Measurements from ENCODE around the gene ZNF701.

The ZNF701 gene

DNA sequence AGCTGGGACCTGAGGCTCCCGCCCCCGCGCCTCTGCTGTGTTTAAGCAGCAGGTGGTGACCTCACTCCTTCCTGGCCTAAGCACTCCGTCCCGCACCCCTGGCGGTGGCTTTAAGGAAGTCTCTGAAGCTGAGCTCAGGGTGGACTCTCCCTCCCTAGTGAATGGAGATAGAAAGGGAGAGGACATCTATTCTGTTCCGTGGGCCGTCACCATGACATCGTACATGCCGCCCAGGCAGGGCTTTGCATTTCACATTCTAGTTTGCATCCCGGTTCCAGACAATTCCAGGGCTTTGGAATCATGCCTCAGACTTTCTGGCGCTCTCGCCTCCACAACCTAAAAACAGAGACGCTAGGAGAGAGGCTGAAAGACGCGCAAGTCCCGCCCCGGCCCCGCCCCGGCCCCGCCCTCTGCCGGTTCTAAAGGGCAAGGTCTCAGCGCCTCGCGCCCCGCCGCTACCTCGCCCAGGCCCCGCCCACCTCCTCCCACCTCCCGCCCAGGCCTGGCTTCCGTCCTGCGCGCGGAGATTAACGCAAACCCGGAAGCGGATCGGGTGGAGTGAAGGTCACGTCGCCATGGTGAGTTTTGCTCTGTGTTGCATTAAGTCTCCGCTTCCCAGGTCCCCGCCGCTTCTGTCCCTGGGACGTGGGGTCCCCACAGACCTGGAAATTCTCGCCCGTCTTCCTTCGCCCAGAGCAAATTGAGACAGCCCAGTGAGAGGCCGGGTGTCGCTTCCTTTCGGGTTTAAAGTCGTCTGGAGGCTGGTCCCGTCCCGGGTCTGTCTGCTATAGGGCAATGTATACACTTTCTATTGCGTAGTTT is 42.7 kb upstream of the ZNF701 start, which contains the start of gene ZNF808:
TSS of gene ZNF808 (plus strand) at position 535 of the 822 bp plus-strand sequence. CDS start 15,617 bp downstream, outside the sequence.
- Histone ChIP-seq H3K18ac (ENCODE audit: low read depth in 1 of 2, low read length in 2 of 2) (peak within 1 kb of the TSS; percentile 1 to 54), H3K27me3 (ENCODE audit: control insufficient read depth in 1 of 2, insufficient read depth in 1 of 2, low read length in 2 of 2) (no peaks in the 10 kb centered on the region)
- 1% methylated on average over 47 of the region's 54 CpGs for WGBS

GRCh38 chr19:52527956-52528351 is 42.1 kb upstream of the ZNF701 start:
- Histone ChIP-seq H3K23ac (ENCODE audit: low read length in 2 of 2) (peak overlapping the region in 1 of 2 experiments; percentile 46), H3K4me2 (ENCODE audit: low read length, poor library complexity, severe bottlenecking) (peak overlapping the region; percentile 82), H2BK120ac (ENCODE audit: low read depth, low read length) (no peak overlapping the region), H3K4me3 (ENCODE audit: insufficient read depth in 1 of 2, low read depth in 1 of 2, low read length in 2 of 2) (peak overlapping the region; percentile 60 to 97), H4K8ac (ENCODE audit: low read length) (peak overlapping the region; percentile 50), H3K9ac (ENCODE audit: low read length) (peak overlapping the region; percentile 100), H2BK15ac (ENCODE audit: low read depth, poor library complexity, severe bottlenecking) (no peak overlapping the region), H3K14ac (ENCODE audit: low read length in 2 of 2) (peak overlapping the region in 1 of 2 experiments; percentile 76), H3K27me3 (ENCODE audit: control insufficient read depth in 1 of 2, insufficient read depth in 1 of 2, low read length in 2 of 2) (no peaks in the 10 kb centered on the region), H2BK5ac (ENCODE audit: low read depth, low read length, poor library complexity, severe bottlenecking) (no peak overlapping the region), H3K27ac (ENCODE audit: low read length, poor library complexity, severe bottlenecking) (peak overlapping the region; percentile 18), H3K9me3 (ENCODE audit: control insufficient read depth, low read length) (no peaks in the 10 kb centered on the region), H2AFZ (ENCODE audit: low read depth, low read length) (peak overlapping the region; percentile 75), H3K4me1 (ENCODE audit: control insufficient read depth, insufficient read depth, low read depth, low read length) (peaks cover 9% of the 10 kb centered on the region), H3K79me1 (replicated peaks; ENCODE audit: low read length, poor library complexity, severe bottlenecking) (peaks cover 17% of the 10 kb centered on the region), H2AK5ac (ENCODE audit: low read length, severe bottlenecking) (no peak overlapping the region), H4K91ac (ENCODE audit: low read length) (peak overlapping the region; percentile 54), H3K4ac (ENCODE audit: low read depth in 1 of 2, low read length in 2 of 2) (peak overlapping the region in 1 of 2 experiments; percentile 37), H3K18ac (ENCODE audit: low read depth in 1 of 2, low read length in 2 of 2) (peak overlapping the region; percentile 1 to 54), H3K36me3 (ENCODE audit: control insufficient read depth in 1 of 2, insufficient read depth in 2 of 2, low read depth in 1 of 2, low read length in 2 of 2) (peaks cover 2 to 8% of the 10 kb centered on the region in 2 experiments), H2BK12ac (ENCODE audit: low read length in 2 of 2) (no peak overlapping the region)
- WGBS: 3% methylated on average over 25 of the region's 25 CpGs
- DNase-seq: no peak

More for the DNA sequence above, 42.7 kb upstream of the ZNF701 start, which contains the start of gene ZNF808:
- Histone ChIP-seq H4K8ac (ENCODE audit: low read length) (peak within 1 kb of the TSS; percentile 50), H3K23ac (ENCODE audit: low read length in 2 of 2) (peak within 1 kb of the TSS in 1 of 2 experiments; percentile 46), H3K36me3 (ENCODE audit: control insufficient read depth in 1 of 2, insufficient read depth in 2 of 2, low read depth in 1 of 2, low read length in 2 of 2) (peaks cover 0 to 8% of the 10 kb centered on the region in 2 experiments), H3K4me2 (ENCODE audit: low read length, poor library complexity, severe bottlenecking) (peak within 1 kb of the TSS; percentile 82), H3K4me3 (ENCODE audit: insufficient read depth in 1 of 2, low read depth in 1 of 2, low read length in 2 of 2) (peak within 1 kb of the TSS; percentile 60 to 97), H3K9ac (ENCODE audit: low read length) (peak within 1 kb of the TSS; percentile 100), H3K27ac (ENCODE audit: low read length, poor library complexity, severe bottlenecking) (peak within 1 kb of the TSS; percentile 44), H3K4me1 (ENCODE audit: control insufficient read depth, insufficient read depth, low read depth, low read length) (peaks cover 9% of the 10 kb centered on the region), H3K14ac (ENCODE audit: low read length in 2 of 2) (peak within 1 kb of the TSS in 1 of 2 experiments; percentile 76), H2BK15ac (ENCODE audit: low read depth, poor library complexity, severe bottlenecking) (no peak within 1 kb of the TSS), H3K9me3 (ENCODE audit: control insufficient read depth, low read length) (no peaks in the 10 kb centered on the region), H2BK12ac (ENCODE audit: low read length in 2 of 2) (peak within 1 kb of the TSS in 1 of 2 experiments; percentile 63), H3K4ac (ENCODE audit: low read depth in 1 of 2, low read length in 2 of 2) (peak within 1 kb of the TSS in 1 of 2 experiments; percentile 37), H3K79me1 (replicated peaks; ENCODE audit: low read length, poor library complexity, severe bottlenecking) (peaks cover 15% of the 10 kb centered on the region), H4K91ac (ENCODE audit: low read length) (peak within 1 kb of the TSS; percentile 54), H2BK120ac (ENCODE audit: low read depth, low read length) (no peak within 1 kb of the TSS), H2AFZ (ENCODE audit: low read depth, low read length) (peak within 1 kb of the TSS; percentile 92), H2BK5ac (ENCODE audit: low read depth, low read length, poor library complexity, severe bottlenecking) (no peak within 1 kb of the TSS), H2AK5ac (ENCODE audit: low read length, severe bottlenecking) (no peak within 1 kb of the TSS)
- DNase-seq: peak; percentile 90

- H2AFZ ChIP-seq (ENCODE audit: low read depth, low read length): no peak overlapping the region
- no peak overlapping the region for H3K4me2 ChIP-seq (ENCODE audit: low read length, poor library complexity, severe bottlenecking)
- no peak overlapping the region for H3K4ac ChIP-seq (ENCODE audit: low read depth in 1 of 2, low read length in 2 of 2)
- H3K27ac ChIP-seq (ENCODE audit: low read length, poor library complexity, severe bottlenecking): no peak overlapping the region
- H3K79me1 ChIP-seq (replicated peaks; ENCODE audit: low read length, poor library complexity, severe bottlenecking): peaks cover 27% of the 10 kb centered on the region
- no peak overlapping the region for H4K8ac ChIP-seq (ENCODE audit: low read length)
- no peaks in the 10 kb centered on the region for H3K27me3 ChIP-seq (ENCODE audit: control insufficient read depth in 1 of 2, insufficient read depth in 1 of 2, low read length in 2 of 2)
- H3K9me3 ChIP-seq (ENCODE audit: control insufficient read depth, low read length): no peaks in the 10 kb centered on the region
- H3K4me1 ChIP-seq (ENCODE audit: control insufficient read depth, insufficient read depth, low read depth, low read length): peaks cover 12% of the 10 kb centered on the region
- H2AK5ac ChIP-seq (ENCODE audit: low read length, severe bottlenecking): no peak overlapping the region
- H3K4me3 ChIP-seq (ENCODE audit: insufficient read depth in 1 of 2, low read depth in 1 of 2, low read length in 2 of 2): no peak overlapping the region
- no peak overlapping the region for H3K23ac ChIP-seq (ENCODE audit: low read length in 2 of 2)
- H3K36me3 ChIP-seq (ENCODE audit: control insufficient read depth in 1 of 2, insufficient read depth in 2 of 2, low read depth in 1 of 2, low read length in 2 of 2): peaks cover 16 to 20% of the 10 kb centered on the region in 2 experiments
- H3K14ac ChIP-seq (ENCODE audit: low read length in 2 of 2): no peak overlapping the region
- H3K18ac ChIP-seq (ENCODE audit: low read depth in 1 of 2, low read length in 2 of 2): no peak overlapping the region
- H3K9ac ChIP-seq (ENCODE audit: low read length): no peak overlapping the region
- no peak overlapping the region for H2BK15ac ChIP-seq (ENCODE audit: low read depth, poor library complexity, severe bottlenecking)
- H2BK5ac ChIP-seq (ENCODE audit: low read depth, low read length, poor library complexity, severe bottlenecking): no peak overlapping the region
- H4K91ac ChIP-seq (ENCODE audit: low read length): no peak overlapping the region
- H2BK120ac ChIP-seq (ENCODE audit: low read depth, low read length): no peak overlapping the region
- no peak overlapping the region for H2BK12ac ChIP-seq (ENCODE audit: low read length in 2 of 2)
- no peak for DNase-seq
- WGBS: no CpG with 5 or more reads among the region's 2 CpGs
Observed at GRCh38 chr19:52532480-52532879, 37.6 kb upstream of the ZNF701 start.

DNA sequence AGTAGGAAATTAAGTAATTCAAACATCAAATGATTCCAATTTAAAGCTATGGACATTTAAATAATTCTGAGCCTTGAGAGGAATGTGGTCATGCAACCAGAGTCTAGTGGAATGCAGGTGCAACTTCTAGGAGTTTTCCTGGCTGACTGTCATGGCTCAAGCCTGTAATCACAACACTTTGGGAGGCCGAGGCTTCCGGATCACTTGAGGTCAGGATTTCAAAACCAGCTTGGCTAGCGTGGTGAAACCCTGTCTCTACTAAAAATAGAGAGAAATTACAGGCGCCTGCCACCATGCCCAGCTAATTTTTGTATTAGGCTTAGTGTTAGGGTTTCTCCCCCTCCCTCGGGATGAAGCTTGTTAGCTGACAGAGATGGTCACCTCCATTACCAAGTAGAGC is 36.2 kb upstream of the ZNF701 start:
- H3K23ac ChIP-seq (ENCODE audit: low read length in 2 of 2): no peak overlapping the region
- no peak overlapping the region for H2AFZ ChIP-seq (ENCODE audit: low read depth, low read length)
- H2BK120ac ChIP-seq (ENCODE audit: low read depth, low read length): no peak overlapping the region
- no peak overlapping the region for H2BK12ac ChIP-seq (ENCODE audit: low read length in 2 of 2)
- H3K36me3 ChIP-seq (ENCODE audit: control insufficient read depth in 1 of 2, insufficient read depth in 2 of 2, low read depth in 1 of 2, low read length in 2 of 2): peaks cover 16 to 20% of the 10 kb centered on the region in 2 experiments
- no peak overlapping the region for H4K8ac ChIP-seq (ENCODE audit: low read length)
- DNase-seq: no peak
- no peak overlapping the region for H2BK15ac ChIP-seq (ENCODE audit: low read depth, poor library complexity, severe bottlenecking)
- no peaks in the 10 kb centered on the region for H3K27me3 ChIP-seq (ENCODE audit: control insufficient read depth in 1 of 2, insufficient read depth in 1 of 2, low read length in 2 of 2)
- no peak overlapping the region for H2BK5ac ChIP-seq (ENCODE audit: low read depth, low read length, poor library complexity, severe bottlenecking)
- no peak overlapping the region for H3K27ac ChIP-seq (ENCODE audit: low read length, poor library complexity, severe bottlenecking)
- no peaks in the 10 kb centered on the region for H3K9me3 ChIP-seq (ENCODE audit: control insufficient read depth, low read length)
- peaks cover 23% of the 10 kb centered on the region for H3K79me1 ChIP-seq (replicated peaks; ENCODE audit: low read length, poor library complexity, severe bottlenecking)
- no peak overlapping the region for H3K18ac ChIP-seq (ENCODE audit: low read depth in 1 of 2, low read length in 2 of 2)
- H4K91ac ChIP-seq (ENCODE audit: low read length): no peak overlapping the region
- WGBS: 95% methylated on average over 5 of the region's 5 CpGs
- H3K14ac ChIP-seq (ENCODE audit: low read length in 2 of 2): no peak overlapping the region
- no peak overlapping the region for H3K9ac ChIP-seq (ENCODE audit: low read length)
- no peak overlapping the region for H3K4me2 ChIP-seq (ENCODE audit: low read length, poor library complexity, severe bottlenecking)
- H3K4ac ChIP-seq (ENCODE audit: low read depth in 1 of 2, low read length in 2 of 2): no peak overlapping the region
- H3K4me3 ChIP-seq (ENCODE audit: insufficient read depth in 1 of 2, low read depth in 1 of 2, low read length in 2 of 2): no peak overlapping the region
- peaks cover 8% of the 10 kb centered on the region for H3K4me1 ChIP-seq (ENCODE audit: control insufficient read depth, insufficient read depth, low read depth, low read length)
- no peak overlapping the region for H2AK5ac ChIP-seq (ENCODE audit: low read length, severe bottlenecking)

All from mesenchymal stem cell (in vitro differentiated cells and primary cell).